Measurements from ENCODE around the gene IL17RB.

The IL17RB gene

DNA sequence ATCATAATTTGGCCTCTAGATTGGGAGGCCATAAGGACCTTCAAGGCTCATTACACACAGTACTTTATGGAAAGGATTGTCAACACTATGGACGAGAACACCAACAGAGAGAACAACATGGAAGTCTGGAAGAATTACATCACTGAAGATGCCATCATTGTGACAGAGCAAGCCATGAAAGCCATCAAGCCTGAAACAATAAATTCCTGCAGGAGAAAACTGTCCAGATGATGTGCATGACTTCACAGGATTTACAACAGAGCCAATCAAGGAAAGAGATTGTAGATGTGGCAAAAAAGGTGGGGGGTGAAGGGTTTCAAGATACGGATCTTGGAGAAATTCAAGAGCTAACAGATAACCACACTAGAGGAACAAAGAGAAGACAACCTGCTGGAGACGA, 15.9 kb downstream of the IL17RB start:
- ChIA-PET CTCF (no interaction called here), POLR2A (no interaction called here)
- DNase-seq (ENCODE audit: extremely low spot score), result no peak
- TF ChIP-seq ELF4 (IDR thresholded peaks at IDR 0.05) (no peak), SUZ12 (IDR thresholded peaks at IDR 0.05) (no peak), TARDBP (IDR thresholded peaks at IDR 0.05) (no peak), CTBP1 (IDR thresholded peaks at IDR 0.05; ENCODE audit: borderline replicate concordance) (no peak), SP1 (IDR thresholded peaks at IDR 0.05) (no peak), FOXA1 (IDR thresholded peaks at IDR 0.05) (no peak), NFRKB (IDR thresholded peaks at IDR 0.05) (no peak), FOXK2 (IDR thresholded peaks at IDR 0.05) (no peak), HDGF (IDR thresholded peaks at IDR 0.05; ENCODE audit: borderline replicate concordance) (no peak), ARNT (IDR thresholded peaks at IDR 0.05) (no peak), L3MBTL2 (conservative IDR thresholded peaks at IDR 0.05) (no peak), BHLHE40 (IDR thresholded peaks at IDR 0.05; ENCODE audit: borderline replicate concordance) (no peak), FOXM1 (IDR thresholded peaks at IDR 0.05; ENCODE audit: borderline replicate concordance) (no peak), ZNF384 (IDR thresholded peaks at IDR 0.05) (no peak), LEF1 (IDR thresholded peaks at IDR 0.05; ENCODE audit: borderline replicate concordance) (no peak)
- TF ChIP-seq, protein P1, sequence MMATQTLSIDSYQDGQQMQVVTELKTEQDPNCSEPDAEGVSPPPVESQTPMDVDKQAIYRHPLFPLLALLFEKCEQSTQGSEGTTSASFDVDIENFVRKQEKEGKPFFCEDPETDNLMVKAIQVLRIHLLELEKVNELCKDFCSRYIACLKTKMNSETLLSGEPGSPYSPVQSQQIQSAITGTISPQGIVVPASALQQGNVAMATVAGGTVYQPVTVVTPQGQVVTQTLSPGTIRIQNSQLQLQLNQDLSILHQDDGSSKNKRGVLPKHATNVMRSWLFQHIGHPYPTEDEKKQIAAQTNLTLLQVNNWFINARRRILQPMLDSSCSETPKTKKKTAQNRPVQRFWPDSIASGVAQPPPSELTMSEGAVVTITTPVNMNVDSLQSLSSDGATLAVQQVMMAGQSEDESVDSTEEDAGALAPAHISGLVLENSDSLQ (IDR thresholded peaks at IDR 0.05), result no peak

DNA sequence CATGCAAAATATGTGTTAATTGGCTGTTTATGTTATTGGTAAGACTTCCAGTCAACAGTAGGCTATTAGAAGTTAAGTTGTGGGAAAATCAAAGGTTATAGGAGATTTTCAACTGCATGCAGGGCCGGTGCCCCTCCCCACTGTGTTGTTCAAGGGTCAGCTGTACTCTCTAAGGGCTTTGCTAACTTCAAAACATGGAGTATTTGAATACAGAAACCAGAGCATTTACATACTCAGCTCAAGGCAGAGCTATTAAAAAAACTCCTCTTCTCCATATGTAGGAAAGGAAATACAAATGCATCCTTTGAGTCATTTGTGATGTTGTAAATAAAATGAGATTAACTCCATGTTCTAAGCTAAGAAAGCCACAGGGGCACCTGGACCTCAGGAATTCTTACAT, 16.8 kb downstream of the IL17RB start:
- DNase-seq (ENCODE audit: extremely low spot score), result no peak
- ChIA-PET POLR2A (interaction anchor here (0.6 kb wide), 1 partner anchor 609 kb away, joined by 3 read pairs; no protein-coding TSS in a partner anchor), CTCF (interaction anchor here (0.6 kb wide), 1 partner anchor 285 kb away, joined by 3 read pairs; no protein-coding TSS in a partner anchor)
- TF ChIP-seq FOXK2 (IDR thresholded peaks at IDR 0.05), result no peak
- no peak for TF ChIP-seq ELF4 (IDR thresholded peaks at IDR 0.05)
- no peak for TF ChIP-seq LEF1 (IDR thresholded peaks at IDR 0.05; ENCODE audit: borderline replicate concordance)
- no peak for TF ChIP-seq SUZ12 (IDR thresholded peaks at IDR 0.05)
- TF ChIP-seq ZNF384 (IDR thresholded peaks at IDR 0.05), result no peak
- TF ChIP-seq FOXM1 (IDR thresholded peaks at IDR 0.05; ENCODE audit: borderline replicate concordance), result no peak
- TF ChIP-seq TARDBP (IDR thresholded peaks at IDR 0.05), result no peak
- no peak for TF ChIP-seq BHLHE40 (IDR thresholded peaks at IDR 0.05; ENCODE audit: borderline replicate concordance)
- TF ChIP-seq, protein P1 (IDR thresholded peaks at IDR 0.05), result no peak
- no peak for TF ChIP-seq FOXA1 (IDR thresholded peaks at IDR 0.05)

DNA sequence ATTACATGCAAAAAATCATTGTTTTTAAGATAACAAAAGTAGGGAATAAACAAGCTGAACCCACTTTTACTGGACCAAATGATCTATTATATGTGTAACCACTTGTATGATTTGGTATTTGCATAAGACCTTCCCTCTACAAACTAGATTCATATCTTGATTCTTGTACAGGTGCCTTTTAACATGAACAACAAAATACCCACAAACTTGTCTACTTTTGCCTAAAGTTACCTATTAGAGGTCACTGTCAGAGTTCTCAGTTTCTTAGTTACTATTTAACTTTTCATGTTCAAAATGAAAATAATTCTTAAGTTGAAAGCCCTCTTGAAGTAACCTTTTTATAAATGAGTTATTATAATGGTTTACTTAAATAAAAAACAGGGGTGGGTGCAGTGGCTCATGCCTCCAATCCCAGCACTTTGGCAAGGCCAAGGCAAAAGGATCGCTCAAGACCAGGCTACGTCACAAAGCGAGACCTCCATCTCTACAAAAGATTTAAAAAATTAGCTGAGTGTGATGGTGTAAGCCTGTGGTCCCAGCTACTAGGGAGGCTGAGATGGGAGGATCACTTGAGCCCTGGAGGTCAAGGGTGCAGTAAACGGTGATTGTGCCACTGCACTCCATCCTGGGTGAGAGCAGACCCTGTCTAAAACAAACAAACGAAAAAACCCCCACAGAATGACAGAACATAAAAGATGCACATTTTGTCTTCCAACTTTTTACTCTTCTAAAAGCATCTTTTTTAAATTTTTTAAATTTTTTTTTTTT, 19.5 kb downstream of the IL17RB start:
- ChIA-PET CTCF (no interaction called here), POLR2A (no interaction called here)
- DNase-seq (ENCODE audit: extremely low spot score), result no peak
- TF ChIP-seq CTBP1 (IDR thresholded peaks at IDR 0.05; ENCODE audit: borderline replicate concordance) (no peak), TARDBP (IDR thresholded peaks at IDR 0.05) (no peak), FOXA1 (IDR thresholded peaks at IDR 0.05) (no peak), SUZ12 (IDR thresholded peaks at IDR 0.05) (no peak), HDGF (IDR thresholded peaks at IDR 0.05; ENCODE audit: borderline replicate concordance) (no peak), SP1 (IDR thresholded peaks at IDR 0.05) (no peak), LEF1 (IDR thresholded peaks at IDR 0.05; ENCODE audit: borderline replicate concordance) (no peak), L3MBTL2 (conservative IDR thresholded peaks at IDR 0.05) (no peak), FOXM1 (IDR thresholded peaks at IDR 0.05; ENCODE audit: borderline replicate concordance) (no peak)
- TF ChIP-seq, protein P1 (IDR thresholded peaks at IDR 0.05), result no peak

DNA sequence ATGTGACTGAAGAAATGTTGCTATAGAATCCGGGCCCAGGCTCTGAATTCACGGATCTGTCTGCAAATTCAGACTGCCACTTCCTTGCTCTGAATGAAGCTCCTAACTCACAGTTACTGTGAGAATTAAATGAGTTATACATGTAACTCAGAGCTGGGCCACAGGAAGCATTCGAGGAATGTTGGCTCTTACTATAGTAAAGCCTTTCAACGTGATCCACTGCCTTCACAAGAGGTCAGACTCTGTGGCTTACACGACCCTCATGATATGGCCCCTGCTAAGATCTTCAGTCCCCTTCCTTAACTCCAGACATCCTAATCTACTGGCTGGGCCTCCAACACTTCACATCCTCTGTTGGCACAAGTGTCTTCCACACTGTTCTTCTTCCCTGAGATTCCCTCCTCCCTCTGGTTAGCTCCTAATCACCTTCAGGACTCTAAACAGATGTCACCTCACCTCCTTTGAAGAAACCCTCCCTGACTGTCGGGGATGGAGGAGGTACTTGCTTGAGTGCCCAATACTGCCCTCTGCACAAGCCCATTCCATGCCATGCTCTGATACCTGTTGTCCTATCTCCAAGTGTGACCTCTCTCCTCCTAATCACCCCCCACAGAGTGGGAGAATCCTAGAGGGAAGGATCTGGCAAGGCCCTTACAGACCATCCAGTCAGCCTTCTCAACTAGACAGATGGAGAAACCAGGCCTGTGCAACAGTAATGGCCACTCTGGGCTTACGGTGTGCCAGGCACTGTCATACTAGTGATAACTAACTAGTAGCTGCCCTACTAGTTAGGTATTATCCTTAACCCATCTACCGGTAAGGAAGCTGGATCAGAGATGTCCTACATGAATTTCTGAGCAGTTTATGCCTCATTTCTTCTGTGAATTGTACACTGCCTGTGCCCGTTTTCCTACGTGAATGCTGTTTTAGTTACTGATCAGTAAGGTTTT, 34.3 kb downstream of the IL17RB start:
- DNase-seq (ENCODE audit: extremely low spot score), result no peak
- CTCF ChIA-PET, result interaction anchor here (0.6 kb wide), 1 partner anchor 748 kb away, joined by 3 read pairs; no protein-coding TSS in a partner anchor
- POLR2A ChIA-PET, result interaction anchor here (3.4 kb wide), 1 partner anchor 11 kb away, joined by 17 read pairs; the partner anchor contains the start of gene SELENOK
- TF ChIP-seq L3MBTL2 (conservative IDR thresholded peaks at IDR 0.05) (no peak), ZNF384 (IDR thresholded peaks at IDR 0.05) (no peak), ARNT (IDR thresholded peaks at IDR 0.05) (no peak), SP1 (IDR thresholded peaks at IDR 0.05) (no peak), LEF1 (IDR thresholded peaks at IDR 0.05; ENCODE audit: borderline replicate concordance) (no peak), SUZ12 (IDR thresholded peaks at IDR 0.05) (no peak), TARDBP (IDR thresholded peaks at IDR 0.05) (no peak)
- TF ChIP-seq, protein P1 (IDR thresholded peaks at IDR 0.05), result no peak

All from HEK293T (cell line).